Activated B cell treated with CpG ODN at 0.5 μM for 24 hours (primary cell): ENCODE results near the gene DLG2. TPM values are rescaled to one million over a fixed set of nuclear protein-coding genes. Genes with fewer than 3 reads are reported as not detected.

ENCODE experiments used
- ATAC-seq: fragments of 200-7000 bp; cut with Tn5 transposase; one replicate; pipeline ENCODE4 v1.10.0; 2021; ENCODE audit warnings: low read depth, mild to moderate bottlenecking, moderate library complexity
- CTCF ChIA-PET: fragments of 350-600 bp; sonication (Branson Sonifier 250); formaldehyde crosslinking; loops from one replicate; lab custom pipeline; 2021; ENCODE audit warnings: antibody characterized with exemption; lab: Charles Lee
- POLR2A ChIA-PET: fragments of 350-600 bp; sonication (Branson Sonifier 250); formaldehyde crosslinking; loops from one replicate; lab custom pipeline; 2021; ENCODE audit warnings: antibody characterized with exemption; lab: Charles Lee
- DNase-seq: peaks from one replicate; pipeline ENCODE4 v3.0.0; 2022
- H3K27ac Mint-ChIP-seq: one replicate; pipeline ENCODE4 v1.8.0; 2020; ENCODE audit warnings: mixed read lengths
- H3K27me3 Mint-ChIP-seq: one replicate; pipeline ENCODE4 v1.8.0; 2021; ENCODE audit warnings: mixed read lengths
- H3K36me3 Mint-ChIP-seq: one replicate; pipeline ENCODE4 v1.8.0; 2021; ENCODE audit warnings: low read depth, mixed read lengths
- H3K4me1 Mint-ChIP-seq: one replicate; pipeline ENCODE4 v1.8.0; 2021; ENCODE audit warnings: mixed read lengths
- H3K4me3 Mint-ChIP-seq: one replicate; pipeline ENCODE4 v1.8.0; 2020; ENCODE audit warnings: mild to moderate bottlenecking, mixed read lengths
- H3K9me3 Mint-ChIP-seq: one replicate; pipeline ENCODE4 v1.8.0; 2020; ENCODE audit warnings: mixed read lengths
- intact Hi-C: fragments of 100-400 bp; cut with micrococcal nuclease; formaldehyde crosslinking; loops from one replicate; pipeline ENCODE4 v1.15.1; 2024
- total RNA-seq: library from RNA; stranded (reverse); gene quantifications from 2 replicates; pipeline ENCODE4 v1.2.3, GENCODE V29; 2022
- TF ChIP-seq, protein P1 (sequence below): fragments of 200-600 bp; IDR thresholded peaks from one replicate; pipeline ENCODE4 v1.8.0; 2022; ENCODE audit warnings: antibody characterized with exemption, mild to moderate bottlenecking

Gene DLG2
- total RNA-seq, 1 donor from 2014 or later: 2.7 TPM

DNA sequence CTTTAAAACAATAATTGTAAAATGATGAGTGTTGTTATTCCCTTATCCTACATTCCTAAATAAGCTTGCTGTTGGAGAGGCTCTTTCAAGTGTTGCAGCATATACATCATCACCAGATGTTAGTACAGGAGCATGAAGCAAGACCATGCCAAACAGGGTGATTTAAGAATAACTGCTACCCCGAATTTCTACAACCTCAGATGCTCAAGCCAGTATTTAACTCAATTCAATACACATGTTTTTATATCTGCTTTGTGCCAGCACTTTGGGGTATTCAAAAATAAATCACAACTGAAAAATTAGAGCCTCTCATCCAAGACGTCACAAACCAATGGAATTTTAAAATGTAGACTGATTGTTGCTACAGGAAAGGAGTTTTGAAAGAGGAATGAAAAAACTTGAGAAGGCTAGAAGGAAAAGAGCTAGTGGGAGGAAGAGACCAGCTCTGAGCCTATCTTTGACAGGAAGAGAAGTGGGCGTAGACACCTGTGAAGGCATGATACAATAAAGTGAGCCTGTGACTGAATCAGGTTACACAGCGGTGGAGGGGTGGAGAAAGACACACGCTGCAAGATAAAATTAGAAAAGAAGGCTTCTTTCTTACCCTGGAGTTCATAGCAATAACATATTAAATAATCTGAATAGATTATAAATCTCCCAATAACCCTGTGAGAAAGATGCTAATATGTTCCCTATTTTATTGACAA, 95.8 kb downstream of the DLG2 start:
- no peak overlapping the region for H3K27ac Mint-ChIP-seq
- H3K4me1 Mint-ChIP-seq: no peaks in the 10 kb centered on the region
- H3K4me3 Mint-ChIP-seq: no peak overlapping the region
- ATAC-seq: no peak
- DNase-seq: no peak
- ChIA-PET CTCF (no interaction called here), POLR2A (no interaction called here)
- TF ChIP-seq, protein P1, sequence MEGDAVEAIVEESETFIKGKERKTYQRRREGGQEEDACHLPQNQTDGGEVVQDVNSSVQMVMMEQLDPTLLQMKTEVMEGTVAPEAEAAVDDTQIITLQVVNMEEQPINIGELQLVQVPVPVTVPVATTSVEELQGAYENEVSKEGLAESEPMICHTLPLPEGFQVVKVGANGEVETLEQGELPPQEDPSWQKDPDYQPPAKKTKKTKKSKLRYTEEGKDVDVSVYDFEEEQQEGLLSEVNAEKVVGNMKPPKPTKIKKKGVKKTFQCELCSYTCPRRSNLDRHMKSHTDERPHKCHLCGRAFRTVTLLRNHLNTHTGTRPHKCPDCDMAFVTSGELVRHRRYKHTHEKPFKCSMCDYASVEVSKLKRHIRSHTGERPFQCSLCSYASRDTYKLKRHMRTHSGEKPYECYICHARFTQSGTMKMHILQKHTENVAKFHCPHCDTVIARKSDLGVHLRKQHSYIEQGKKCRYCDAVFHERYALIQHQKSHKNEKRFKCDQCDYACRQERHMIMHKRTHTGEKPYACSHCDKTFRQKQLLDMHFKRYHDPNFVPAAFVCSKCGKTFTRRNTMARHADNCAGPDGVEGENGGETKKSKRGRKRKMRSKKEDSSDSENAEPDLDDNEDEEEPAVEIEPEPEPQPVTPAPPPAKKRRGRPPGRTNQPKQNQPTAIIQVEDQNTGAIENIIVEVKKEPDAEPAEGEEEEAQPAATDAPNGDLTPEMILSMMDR: no peak
- peaks cover 10% of the 10 kb centered on the region for H3K9me3 Mint-ChIP-seq
- intact Hi-C loops: no loop called here
- H3K36me3 Mint-ChIP-seq: peaks cover 2% of the 10 kb centered on the region
- H3K27me3 Mint-ChIP-seq: peaks cover 1% of the 10 kb centered on the region

DNA sequence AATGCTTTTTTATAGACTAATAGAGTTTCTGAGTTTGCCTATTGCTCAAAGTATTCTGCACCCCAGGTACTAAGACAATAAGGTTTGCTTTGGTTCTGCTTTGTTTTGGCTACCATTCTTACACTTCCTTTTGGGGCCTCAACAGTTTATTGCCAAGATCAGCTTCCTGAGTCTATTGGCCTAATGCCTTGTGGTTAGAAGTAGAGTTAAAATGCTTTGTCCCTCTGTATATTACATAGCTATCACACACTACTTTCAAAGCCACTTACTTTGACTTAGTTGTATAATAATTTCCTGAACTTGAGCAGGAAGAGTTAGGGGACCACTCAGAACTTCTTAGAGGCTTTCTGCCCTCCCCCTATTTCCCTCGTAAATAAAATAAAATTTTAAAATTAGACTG, 96.5 kb downstream of the DLG2 start:
- no peaks in the 10 kb centered on the region for H3K4me1 Mint-ChIP-seq
- ATAC-seq (no peak), DNase-seq (no peak)
- H3K4me3 Mint-ChIP-seq: no peak overlapping the region
- H3K36me3 Mint-ChIP-seq: peaks cover 2% of the 10 kb centered on the region
- H3K9me3 Mint-ChIP-seq: peaks cover 10% of the 10 kb centered on the region
- POLR2A ChIA-PET: no interaction called here
- CTCF ChIA-PET: no interaction called here
- TF ChIP-seq, protein P1: no peak
- H3K27ac Mint-ChIP-seq: no peak overlapping the region
- intact Hi-C loops: no loop called here
- H3K27me3 Mint-ChIP-seq: peaks cover 1% of the 10 kb centered on the region

DNA sequence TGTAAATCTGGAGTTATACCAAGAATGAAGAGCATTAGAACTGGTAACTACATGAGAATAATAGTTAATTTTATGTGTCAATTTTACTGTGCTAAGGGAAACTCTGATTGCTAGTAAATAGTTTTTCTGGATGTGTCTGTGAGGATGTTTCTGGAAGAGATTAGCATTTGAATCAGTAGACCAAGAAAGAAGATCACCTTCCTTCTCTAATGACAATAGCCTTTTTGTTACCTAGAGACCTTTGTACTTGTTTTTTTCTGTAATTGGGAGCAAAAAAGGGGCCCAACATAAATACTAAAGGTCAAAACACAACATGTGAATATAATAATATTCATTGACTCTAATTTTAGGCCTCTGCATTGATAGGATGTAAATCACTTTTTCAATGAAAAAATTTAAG, 100.6 kb downstream of the DLG2 start:
- ChIA-PET CTCF (no interaction called here), POLR2A (no interaction called here)
- H3K36me3 Mint-ChIP-seq: no peaks in the 10 kb centered on the region
- ATAC-seq (no peak), DNase-seq (no peak)
- TF ChIP-seq, protein P1: no peak
- intact Hi-C loops: no loop called here
- no peak overlapping the region for H3K4me3 Mint-ChIP-seq
- peaks cover 1% of the 10 kb centered on the region for H3K27me3 Mint-ChIP-seq
- H3K27ac Mint-ChIP-seq: no peak overlapping the region
- peaks cover 21% of the 10 kb centered on the region for H3K9me3 Mint-ChIP-seq
- no peaks in the 10 kb centered on the region for H3K4me1 Mint-ChIP-seq

DNA sequence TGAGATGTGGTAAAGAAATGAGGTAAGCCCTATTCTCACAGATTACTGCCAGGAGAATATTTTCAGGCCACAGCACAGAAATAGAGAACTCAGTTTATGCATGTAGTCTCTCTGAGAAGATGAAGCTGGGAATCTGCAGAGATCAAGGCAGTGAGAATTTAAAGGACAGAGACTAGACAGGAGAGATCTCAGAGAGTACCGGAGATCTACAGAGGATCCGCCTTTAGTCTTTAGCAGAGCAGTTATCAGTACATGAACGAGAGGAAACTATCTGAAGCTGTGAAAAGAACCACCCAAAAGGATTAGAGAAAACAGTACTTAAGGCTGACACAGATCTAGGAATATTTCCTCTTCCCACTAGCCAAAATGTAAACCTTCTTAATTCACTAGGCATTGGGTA, 101.5 kb downstream of the DLG2 start:
- POLR2A ChIA-PET: no interaction called here
- CTCF ChIA-PET: no interaction called here

DNA sequence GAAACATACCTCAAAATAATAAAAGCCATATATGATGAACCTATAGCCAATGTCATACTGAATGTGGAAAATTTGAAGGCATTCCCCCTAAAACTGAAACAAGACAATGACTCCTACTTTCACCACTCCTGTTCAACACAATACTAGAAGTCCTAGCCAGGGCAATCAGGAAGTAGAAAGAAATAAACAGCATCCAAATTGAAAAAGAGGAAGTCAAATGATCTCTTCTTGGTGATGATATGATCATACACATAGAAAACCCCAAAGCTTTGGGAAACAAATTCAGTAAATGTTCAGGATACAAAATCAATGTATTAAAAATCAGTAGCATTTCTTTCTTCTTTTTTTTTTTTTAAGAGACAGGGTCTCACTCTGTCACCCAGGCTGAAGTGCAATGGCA, 109.9 kb downstream of the DLG2 start:
- intact Hi-C loops: no loop called here
- Mint-ChIP-seq H3K9me3 (peaks cover 13% of the 10 kb centered on the region), H3K4me3 (no peak overlapping the region), H3K4me1 (peaks cover 3% of the 10 kb centered on the region), H3K27ac (no peak overlapping the region), H3K27me3 (no peaks in the 10 kb centered on the region), H3K36me3 (no peaks in the 10 kb centered on the region)
- TF ChIP-seq, protein P1: no peak
- POLR2A ChIA-PET: no interaction called here
- CTCF ChIA-PET: no interaction called here
- ATAC-seq: no peak
- DNase-seq: no peak

More for the DNA sequence above, 101.5 kb downstream of the DLG2 start:
- TF ChIP-seq, protein P1: no peak
- Mint-ChIP-seq H3K27me3 (peaks cover 1% of the 10 kb centered on the region), H3K4me3 (no peak overlapping the region), H3K27ac (no peak overlapping the region), H3K9me3 (peaks cover 27% of the 10 kb centered on the region), H3K36me3 (no peaks in the 10 kb centered on the region), H3K4me1 (no peaks in the 10 kb centered on the region)
- DNase-seq (no peak), ATAC-seq (no peak)
- intact Hi-C loops: no loop called here
